K562 (cell line): Measurements from ENCODE around the gene RAB3GAP1.

Experiments
- ATF2 ChIP-seq: sonication (generic); formaldehyde crosslinking; IDR thresholded peaks from 2 replicates; pipeline ENCODE4 v1.8.1; 2022; ENCODE audit warnings: missing genetic modification reagents
- CTCF ChIP-seq, 3 experiments: IDR thresholded peaks in 2 of 3; conservative IDR thresholded peaks in 1 of 3; 2 replicates each; pipeline ENCODE4 v1.5.1; 2011 to 2012; ENCODE audit warnings: low read length in 3 of 3, mild to moderate bottlenecking in 3 of 3, control low read depth in 2 of 3, improper control_type of control experiment in 1 of 3, inconsistent platforms in 1 of 3, low read depth in 1 of 3, mixed read lengths in 1 of 3, moderate library complexity in 1 of 3; ENCODE audit not compliant: insufficient read depth in 2 of 3
- EP300 ChIP-seq: IDR thresholded peaks from 2 replicates; pipeline ENCODE4 v1.6.1; 2012; ENCODE audit warnings: low read length, improper control_type of control experiment
- FOXA3 ChIP-seq, 2 experiments: fragments of 450-650 bp in 1 of 2; sonication (generic) in 1 of 2; formaldehyde crosslinking; IDR thresholded peaks in 1 of 2; conservative IDR thresholded peaks in 1 of 2; 2 replicates each; pipeline versions ENCODE4 v1.4.0 to v1.8.0; 2020 to 2022; ENCODE audit warnings: mild to moderate bottlenecking in 2 of 2, missing genetic modification reagents in 1 of 2
- HMG20B ChIP-seq: fragments of 250-450 bp; sonication (Bioruptor Pico); IDR thresholded peaks from 2 replicates; pipeline ENCODE4 v1.5.0; 2021; ENCODE audit warnings: mild to moderate bottlenecking
- NR2C2 ChIP-seq, 2 experiments: fragments of 200-800 bp in 1 of 2; sonication (Bioruptor generic) in 1 of 2; sonication (generic) in 1 of 2; formaldehyde crosslinking in 1 of 2; IDR thresholded peaks; 2 replicates each; pipeline versions ENCODE4 v1.6.1 to v1.8.0; 2016 to 2022; ENCODE audit warnings: mild to moderate bottlenecking in 1 of 2, missing compliant biosample characterization in 1 of 2, missing genetic modification characterization in 1 of 2, missing genetic modification reagents in 1 of 2
- RBM22 ChIP-seq: fragments of 200-400 bp; formaldehyde crosslinking; IDR thresholded peaks from 2 replicates; pipeline ENCODE4 v1.6.1; 2018; ENCODE audit warnings: low read length, low read depth; ENCODE audit not compliant: poor library complexity, severe bottlenecking
- SP2 ChIP-seq: IDR thresholded peaks from 2 replicates; pipeline ENCODE4 v1.6.1; 2011; ENCODE audit warnings: mild to moderate bottlenecking, low read depth, low read length, moderate library complexity; ENCODE audit not compliant: poor library complexity, severe bottlenecking; ENCODE audit errors: extremely low read depth
- SRF ChIP-seq, 2 experiments: fragments of 250-450, 450-650 bp in 1 of 2; sonication (Bioruptor Pico) in 1 of 2; sonication (generic) in 1 of 2; formaldehyde crosslinking; IDR thresholded peaks; 2 replicates each; pipeline versions ENCODE4 v1.5.0 to v1.5.1; 2020 to 2022; ENCODE audit warnings: mild to moderate bottlenecking in 1 of 2, missing genetic modification reagents in 1 of 2
- TOE1 ChIP-seq, 2 experiments: fragments of 450-650 bp in 1 of 2; sonication (generic) in 1 of 2; formaldehyde crosslinking in 1 of 2; IDR thresholded peaks; 2 replicates each; pipeline versions ENCODE4 v1.7.1 to v1.8.0; 2016 to 2022; ENCODE audit warnings: borderline replicate concordance in 2 of 2, mild to moderate bottlenecking in 2 of 2, antibody characterized with exemption in 1 of 2, inconsistent platforms in 1 of 2, low read depth in 1 of 2, missing genetic modification reagents in 1 of 2, moderate library complexity in 1 of 2
- ZNF253 ChIP-seq: fragments of 250-450 bp; sonication (Bioruptor Pico); conservative IDR thresholded peaks from 2 replicates; pipeline ENCODE4 v1.6.1; 2021; ENCODE audit warnings: mild to moderate bottlenecking

GRCh38 chr2:135093193-135093592 is 41.1 kb downstream of the RAB3GAP1 start:
- TF ChIP-seq RBM22 (no peak), EP300 (no peak), HMG20B (CRISPR knock-in tag) (no peak), SP2 (no peak), TOE1 (IDR thresholded peaks at IDR 0.05; ENCODE audit: borderline replicate concordance) (no peak), TOE1 (CRISPR knock-in tag; IDR thresholded peaks at IDR 0.05; ENCODE audit: borderline replicate concordance, low read depth) (no peak), NR2C2 (CRISPR knock-in tag; IDR thresholded peaks at IDR 0.05) (no peak), NR2C2 (tag; IDR thresholded peaks at IDR 0.05) (no peak), FOXA3 (CRISPR knock-in tag; conservative IDR thresholded peaks at IDR 0.05 in 1 of 2, IDR thresholded peaks at IDR 0.05 in 1 of 2) (no peak), CTCF (IDR thresholded peaks at IDR 0.05 in 2 of 3, conservative IDR thresholded peaks at IDR 0.05 in 1 of 3; ENCODE audit: insufficient read depth in 2 of 3, low read depth in 1 of 3, low read length in 3 of 3) (no peak), ATF2 (CRISPR knock-in tag) (no peak), ZNF253 (no peak), SRF (CRISPR knock-in tag; IDR thresholded peaks at IDR 0.05) (no peak)
